ENCODE results near the gene COX19.
"Not testable (repeated sequence)": the region's sequence is repeated elsewhere in the genome, so short reads cannot be mapped to it uniquely, and the experiment has no call there.

Gene COX19

DNA sequence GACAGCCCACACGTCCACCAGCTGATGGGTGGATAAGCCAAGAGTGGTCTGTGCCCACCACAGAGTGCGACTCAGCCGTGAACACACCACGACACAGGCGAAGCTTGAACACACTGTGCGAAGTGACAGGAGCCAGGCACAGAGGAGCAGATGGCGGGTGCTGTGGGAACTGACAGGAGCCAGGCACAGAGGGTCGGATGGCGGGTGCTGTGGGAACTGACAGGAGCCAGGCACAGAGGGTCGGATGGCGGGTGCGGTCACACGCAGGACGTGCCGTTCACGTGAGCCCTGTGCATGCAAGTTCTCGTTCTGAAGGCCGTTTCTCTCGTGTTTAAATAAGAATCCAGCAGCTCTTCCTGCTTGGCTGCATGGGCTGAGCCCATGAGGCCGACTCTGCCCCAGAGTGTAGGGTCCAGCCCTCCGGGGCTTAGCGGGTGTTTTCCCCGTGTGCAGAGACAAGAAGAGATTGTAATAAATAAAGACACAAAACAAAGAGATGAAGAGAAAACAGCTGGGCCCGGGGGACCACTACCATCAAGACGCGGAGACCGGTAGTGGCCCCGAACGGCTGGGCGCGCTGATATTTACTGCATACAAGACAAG is 15.0 kb downstream of the COX19 start:
- Histone ChIP-seq H3K79me2 (ENCODE audit: low read length) (no peaks in the 10 kb centered on the region), H3K27ac (ENCODE audit: low read length) (no peak overlapping the region), H3K9me2 (replicated peaks; ENCODE audit: insufficient read depth, low read length) (no peaks in the 10 kb centered on the region), H3K4me1 (ENCODE audit: low read length) (peaks cover 6% of the 10 kb centered on the region), H3K36me3 (replicated peaks; ENCODE audit: insufficient read depth, low read length) (no peaks in the 10 kb centered on the region), H3K4me2 (ENCODE audit: low read depth, low read length) (no peak overlapping the region), H3K9me3 (replicated peaks; ENCODE audit: insufficient read depth, low read length) (no peaks in the 10 kb centered on the region), H2AFZ (ENCODE audit: low read length) (no peak overlapping the region), H4K20me1 (ENCODE audit: insufficient read depth, low read length) (no peaks in the 10 kb centered on the region), H3K4me3 (ENCODE audit: low read length) (no peak overlapping the region), H3K9ac (ENCODE audit: low read length) (no peak overlapping the region), H3K27me3 (replicated peaks; ENCODE audit: insufficient read depth, low read length) (peaks cover 49% of the 10 kb centered on the region), H3F3A (ENCODE audit: insufficient read depth, low read length) (peaks cover 3% of the 10 kb centered on the region)
- no peak for TF ChIP-seq EZH2phosphoT487 (IDR thresholded peaks at IDR 0.05; ENCODE audit: low read length)
- no peak for TF ChIP-seq EZH2 (optimal IDR thresholded peaks at IDR 0.05; ENCODE audit: low read depth, low read length)
- TF ChIP-seq, protein P1, sequence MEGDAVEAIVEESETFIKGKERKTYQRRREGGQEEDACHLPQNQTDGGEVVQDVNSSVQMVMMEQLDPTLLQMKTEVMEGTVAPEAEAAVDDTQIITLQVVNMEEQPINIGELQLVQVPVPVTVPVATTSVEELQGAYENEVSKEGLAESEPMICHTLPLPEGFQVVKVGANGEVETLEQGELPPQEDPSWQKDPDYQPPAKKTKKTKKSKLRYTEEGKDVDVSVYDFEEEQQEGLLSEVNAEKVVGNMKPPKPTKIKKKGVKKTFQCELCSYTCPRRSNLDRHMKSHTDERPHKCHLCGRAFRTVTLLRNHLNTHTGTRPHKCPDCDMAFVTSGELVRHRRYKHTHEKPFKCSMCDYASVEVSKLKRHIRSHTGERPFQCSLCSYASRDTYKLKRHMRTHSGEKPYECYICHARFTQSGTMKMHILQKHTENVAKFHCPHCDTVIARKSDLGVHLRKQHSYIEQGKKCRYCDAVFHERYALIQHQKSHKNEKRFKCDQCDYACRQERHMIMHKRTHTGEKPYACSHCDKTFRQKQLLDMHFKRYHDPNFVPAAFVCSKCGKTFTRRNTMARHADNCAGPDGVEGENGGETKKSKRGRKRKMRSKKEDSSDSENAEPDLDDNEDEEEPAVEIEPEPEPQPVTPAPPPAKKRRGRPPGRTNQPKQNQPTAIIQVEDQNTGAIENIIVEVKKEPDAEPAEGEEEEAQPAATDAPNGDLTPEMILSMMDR (IDR thresholded peaks at IDR 0.05; ENCODE audit: low read length), result no peak
- DNase-seq, result no peak

DNA sequence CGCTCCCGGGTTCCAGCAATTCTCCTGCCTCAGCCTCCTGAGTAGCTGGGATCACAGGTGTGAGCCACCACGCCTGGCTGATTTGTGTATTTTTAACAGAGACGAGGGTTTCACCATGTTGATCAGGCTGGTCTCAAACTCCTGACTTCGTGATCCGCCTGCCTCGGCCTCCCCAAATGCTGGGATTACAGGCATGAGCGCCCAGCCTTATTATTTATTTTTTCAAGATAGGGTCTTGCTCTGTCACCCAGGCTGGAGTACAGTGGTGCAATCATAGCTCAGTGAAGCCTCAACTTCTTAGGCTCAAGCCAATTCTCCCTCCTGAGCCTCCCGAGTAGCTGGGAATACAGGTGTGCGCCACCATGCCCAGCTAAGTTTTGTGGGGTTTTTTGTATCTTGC is 15.6 kb downstream of the COX19 start:
- not testable (repeated sequence) for H3K9me2 ChIP-seq (replicated peaks; ENCODE audit: insufficient read depth, low read length); H3F3A ChIP-seq (ENCODE audit: insufficient read depth, low read length); H3K9ac ChIP-seq (ENCODE audit: low read length); H3K36me3 ChIP-seq (replicated peaks; ENCODE audit: insufficient read depth, low read length); H3K27ac ChIP-seq (ENCODE audit: low read length); H3K4me3 ChIP-seq (ENCODE audit: low read length); H2AFZ ChIP-seq (ENCODE audit: low read length); H3K9me3 ChIP-seq (replicated peaks; ENCODE audit: insufficient read depth, low read length); H3K4me1 ChIP-seq (ENCODE audit: low read length); H4K20me1 ChIP-seq (ENCODE audit: insufficient read depth, low read length); H3K79me2 ChIP-seq (ENCODE audit: low read length); H3K4me2 ChIP-seq (ENCODE audit: low read depth, low read length); DNase-seq
- peaks cover 54% of the 10 kb centered on the region for H3K27me3 ChIP-seq (replicated peaks; ENCODE audit: insufficient read depth, low read length)

DNA sequence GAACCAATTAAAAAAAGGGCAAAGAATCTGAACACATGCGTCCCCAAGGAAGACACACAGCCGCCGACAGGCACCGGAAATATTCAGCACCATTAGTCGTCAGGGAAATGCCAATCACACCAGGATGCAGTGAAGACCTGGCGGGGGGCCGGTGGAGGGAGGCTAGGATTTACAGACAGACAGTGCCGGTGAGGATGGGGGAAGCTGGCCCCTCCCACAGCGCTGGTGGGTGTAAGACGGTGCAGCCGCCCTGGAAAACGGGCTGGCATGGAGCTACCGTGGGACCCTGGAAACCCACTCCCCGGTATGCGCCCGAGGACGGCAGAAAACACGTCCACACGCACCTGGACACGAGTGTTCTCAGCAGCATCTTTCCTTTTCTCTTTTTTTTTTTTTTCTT is 16.1 kb downstream of the COX19 start:
- peaks cover 54% of the 10 kb centered on the region for H3K27me3 ChIP-seq (replicated peaks; ENCODE audit: insufficient read depth, low read length)

More for the DNA sequence above, 16.1 kb downstream of the COX19 start:
- TF ChIP-seq EZH2 (optimal IDR thresholded peaks at IDR 0.05; ENCODE audit: low read depth, low read length), result no peak
- TF ChIP-seq, protein P1 (IDR thresholded peaks at IDR 0.05; ENCODE audit: low read length), result no peak
- TF ChIP-seq EZH2phosphoT487 (IDR thresholded peaks at IDR 0.05; ENCODE audit: low read length), result no peak
- Histone ChIP-seq H3K27ac (ENCODE audit: low read length) (no peak overlapping the region), H3K9me3 (replicated peaks; ENCODE audit: insufficient read depth, low read length) (no peaks in the 10 kb centered on the region), H3K9ac (ENCODE audit: low read length) (no peak overlapping the region), H3K4me2 (ENCODE audit: low read depth, low read length) (no peak overlapping the region), H3K9me2 (replicated peaks; ENCODE audit: insufficient read depth, low read length) (no peaks in the 10 kb centered on the region), H3K36me3 (replicated peaks; ENCODE audit: insufficient read depth, low read length) (no peaks in the 10 kb centered on the region), H3K4me1 (ENCODE audit: low read length) (peaks cover under 1% of the 10 kb centered on the region; the same call in 1 of the 2 replicates), H3K4me3 (ENCODE audit: low read length) (no peak overlapping the region), H2AFZ (ENCODE audit: low read length) (no peak overlapping the region), H3K79me2 (ENCODE audit: low read length) (no peaks in the 10 kb centered on the region), H3F3A (ENCODE audit: insufficient read depth, low read length) (no peaks in the 10 kb centered on the region), H4K20me1 (ENCODE audit: insufficient read depth, low read length) (no peaks in the 10 kb centered on the region)
- DNase-seq, result no peak
